ENCODE data around the gene XAGE2.
A peak's percentile ranks its signal among the peaks of the same experiment; 100 is the strongest.

Gene XAGE2

GRCh38 chrX:52352551-52352950 lies 16.3 kb upstream of the XAGE2 start:
- TF ChIP-seq, protein P1, sequence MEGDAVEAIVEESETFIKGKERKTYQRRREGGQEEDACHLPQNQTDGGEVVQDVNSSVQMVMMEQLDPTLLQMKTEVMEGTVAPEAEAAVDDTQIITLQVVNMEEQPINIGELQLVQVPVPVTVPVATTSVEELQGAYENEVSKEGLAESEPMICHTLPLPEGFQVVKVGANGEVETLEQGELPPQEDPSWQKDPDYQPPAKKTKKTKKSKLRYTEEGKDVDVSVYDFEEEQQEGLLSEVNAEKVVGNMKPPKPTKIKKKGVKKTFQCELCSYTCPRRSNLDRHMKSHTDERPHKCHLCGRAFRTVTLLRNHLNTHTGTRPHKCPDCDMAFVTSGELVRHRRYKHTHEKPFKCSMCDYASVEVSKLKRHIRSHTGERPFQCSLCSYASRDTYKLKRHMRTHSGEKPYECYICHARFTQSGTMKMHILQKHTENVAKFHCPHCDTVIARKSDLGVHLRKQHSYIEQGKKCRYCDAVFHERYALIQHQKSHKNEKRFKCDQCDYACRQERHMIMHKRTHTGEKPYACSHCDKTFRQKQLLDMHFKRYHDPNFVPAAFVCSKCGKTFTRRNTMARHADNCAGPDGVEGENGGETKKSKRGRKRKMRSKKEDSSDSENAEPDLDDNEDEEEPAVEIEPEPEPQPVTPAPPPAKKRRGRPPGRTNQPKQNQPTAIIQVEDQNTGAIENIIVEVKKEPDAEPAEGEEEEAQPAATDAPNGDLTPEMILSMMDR (conservative IDR thresholded peaks at IDR 0.05; ENCODE audit: low read depth, low read length), result no peak
- DNase-seq (ENCODE audit: low read depth), result no peak
- no peak overlapping the region for H3K4me3 ChIP-seq (ENCODE audit: low read depth, low read length)

- TF ChIP-seq, protein P1 (conservative IDR thresholded peaks at IDR 0.05; ENCODE audit: low read depth, low read length), result no peak
- no peak overlapping the region for H3K4me3 ChIP-seq (ENCODE audit: low read depth, low read length)
- peak; percentile 52 for DNase-seq (ENCODE audit: low read depth)
Measured at GRCh38 chrX:52353838-52354237, 15.0 kb upstream of the XAGE2 start.

- TF ChIP-seq, protein P1 (conservative IDR thresholded peaks at IDR 0.05; ENCODE audit: low read depth, low read length), result no peak
- DNase-seq (ENCODE audit: low read depth), result no peak
- H3K4me3 ChIP-seq (ENCODE audit: low read depth, low read length), result no peak overlapping the region
Measured at GRCh38 chrX:52355108-52355507, 13.7 kb upstream of the XAGE2 start.

- H3K4me3 ChIP-seq (ENCODE audit: low read depth, low read length), result no peak overlapping the region
- TF ChIP-seq, protein P1 (conservative IDR thresholded peaks at IDR 0.05; ENCODE audit: low read depth, low read length), result no peak
- DNase-seq (ENCODE audit: low read depth), result peak; percentile 43
Measured at GRCh38 chrX:52359614-52360232, 9.1 kb upstream of the XAGE2 start.

DNA sequence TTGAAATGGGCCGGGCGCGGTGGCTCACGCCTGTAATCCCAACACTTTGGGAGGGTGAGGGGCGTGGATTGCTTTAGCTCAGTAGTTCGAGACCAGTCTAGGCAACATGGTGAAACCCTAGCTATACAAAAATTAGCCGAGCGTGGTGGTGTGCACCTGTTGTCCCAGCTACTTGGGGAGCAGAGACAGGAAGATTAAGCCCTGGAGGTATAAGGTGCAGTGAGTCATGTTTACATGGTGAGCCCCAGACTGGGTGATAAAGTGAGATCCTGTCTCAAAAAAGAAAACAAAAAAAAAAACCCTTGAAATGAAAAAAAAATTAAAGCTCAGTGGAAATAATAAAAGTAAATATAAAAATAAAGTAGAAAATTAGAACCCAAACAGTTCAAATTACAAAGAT lies 6.9 kb upstream of the XAGE2 start:
- H3K4me3 ChIP-seq (ENCODE audit: low read depth, low read length), result no peak overlapping the region
- TF ChIP-seq, protein P1 (conservative IDR thresholded peaks at IDR 0.05; ENCODE audit: low read depth, low read length), result no peak
- DNase-seq (ENCODE audit: low read depth), result no peak

DNA sequence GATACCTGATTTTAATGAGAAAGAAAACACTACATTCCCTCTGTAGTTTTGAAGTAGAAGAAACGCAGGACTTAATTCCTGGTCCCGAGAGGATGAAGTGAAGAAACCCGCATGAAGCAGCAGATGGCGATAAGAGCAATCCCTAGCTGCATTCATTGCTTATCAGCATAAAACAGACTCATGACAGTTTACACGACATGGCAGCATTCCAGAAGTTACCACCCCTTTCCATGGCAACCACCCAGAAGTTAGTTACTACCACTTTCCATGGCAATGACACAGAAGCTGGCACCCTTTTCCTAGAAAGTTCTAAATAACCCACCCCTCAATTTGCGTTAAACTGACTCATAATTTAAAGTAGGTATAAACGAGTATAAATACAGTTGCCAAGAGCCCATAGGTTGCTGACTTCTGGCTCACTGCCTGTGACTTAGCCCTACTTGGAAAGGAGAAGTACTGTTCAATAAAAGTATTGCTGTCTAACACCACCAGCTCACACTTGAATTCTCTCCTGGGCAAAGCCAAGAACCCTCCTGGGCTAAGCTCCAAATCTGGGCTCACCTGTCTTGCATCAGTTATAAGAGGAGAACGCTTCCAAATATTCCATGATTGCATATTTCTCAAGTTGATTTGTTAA lies 5.5 kb upstream of the XAGE2 start:
- no peak overlapping the region for H3K4me3 ChIP-seq (ENCODE audit: low read depth, low read length)
- peak; percentile 37 for DNase-seq (ENCODE audit: low read depth)
- TF ChIP-seq, protein P1 (conservative IDR thresholded peaks at IDR 0.05; ENCODE audit: low read depth, low read length), result peak; percentile 44

- TF ChIP-seq, protein P1 (conservative IDR thresholded peaks at IDR 0.05; ENCODE audit: low read depth, low read length), result no peak
- DNase-seq (ENCODE audit: low read depth), result no peak
- H3K4me3 ChIP-seq (ENCODE audit: low read depth, low read length), result no peak overlapping the region
Measured at GRCh38 chrX:52378870-52379269, 10.0 kb downstream of the XAGE2 start.

Measured in choroid plexus epithelial cell (primary cell).